ENCODE data around the gene SUDS3. TPM values are rescaled to one million over a fixed set of nuclear protein-coding genes. Genes with fewer than 3 reads are reported as not detected.

The SUDS3 gene
- total RNA-seq, 1 experiment from 2014 or later, result 62.8 TPM

GRCh38 chr12:118336123-118336522 lies 40.2 kb upstream of the SUDS3 start:
- TF ChIP-seq CTCF (conservative IDR thresholded peaks at IDR 0.05; ENCODE audit: low read depth, low read length) (no peak), EZH2 (IDR thresholded peaks at IDR 0.05; ENCODE audit: low read length, unreplicated experiment) (no peak), EZH2phosphoT487 (IDR thresholded peaks at IDR 0.05; ENCODE audit: borderline replicate concordance, low read length) (no peak)
- no peaks in the 10 kb centered on the region for H3K36me3 ChIP-seq (ENCODE audit: low read depth, low read length)
- intact Hi-C loops (cut with micrococcal nuclease), result loop anchor here (2.0 kb wide), 1 partner anchor 29 kb away; no protein-coding TSS in a partner anchor
- H3K9me3 ChIP-seq (ENCODE audit: low read length), result no peaks in the 10 kb centered on the region
- CTCF ChIA-PET, result no interaction called here
- POLR2A ChIA-PET (ENCODE audit: unreplicated experiment), result no interaction called here
- no peaks in the 10 kb centered on the region for H3K27me3 ChIP-seq (ENCODE audit: low read length)
- H3K4me3 ChIP-seq (ENCODE audit: low read length), result 0 out of 2 replicates have a peak overlapping the region, but pooled peaks have one; percentile 1
- H3K4me2 ChIP-seq (ENCODE audit: low read length), result peak overlapping the region; percentile 76
- peaks cover 34% of the 10 kb centered on the region for H3K4me1 ChIP-seq (ENCODE audit: insufficient read depth, low read length)
- H3F3A ChIP-seq (ENCODE audit: low read length, unreplicated experiment), result peaks cover 6% of the 10 kb centered on the region
- no peak overlapping the region for H3K9ac ChIP-seq (ENCODE audit: low read length)
- BruUV-seq (replicated peaks), result no TSS peak
- H3K79me2 ChIP-seq (ENCODE audit: low read length), result peaks cover 8% of the 10 kb centered on the region
- ATAC-seq (peak; percentile 74), DNase-seq (peak; percentile 68)
- no peak overlapping the region for H2AFZ ChIP-seq (ENCODE audit: low read length)
- no peaks in the 10 kb centered on the region for H3K9me2 ChIP-seq (replicated peaks; ENCODE audit: low read length)
- peak overlapping the region; percentile 29 for H3K27ac ChIP-seq (ENCODE audit: low read length)
- no peaks in the 10 kb centered on the region for H4K20me1 ChIP-seq (ENCODE audit: low read length)

GRCh38 chr12:118337194-118337838 lies 39.0 kb upstream of the SUDS3 start:
- Histone ChIP-seq H2AFZ (ENCODE audit: low read length) (no peak overlapping the region), H3K27me3 (ENCODE audit: low read length) (no peaks in the 10 kb centered on the region), H3K9me3 (ENCODE audit: low read length) (no peaks in the 10 kb centered on the region), H3K4me2 (ENCODE audit: low read length) (peak overlapping the region; percentile 76), H3K9me2 (replicated peaks; ENCODE audit: low read length) (no peaks in the 10 kb centered on the region), H3K9ac (ENCODE audit: low read length) (no peak overlapping the region), H3K79me2 (ENCODE audit: low read length) (peaks cover 8% of the 10 kb centered on the region), H4K20me1 (ENCODE audit: low read length) (no peaks in the 10 kb centered on the region), H3K4me1 (ENCODE audit: insufficient read depth, low read length) (peaks cover 34% of the 10 kb centered on the region), H3K27ac (ENCODE audit: low read length) (peak overlapping the region; percentile 29), H3K4me3 (ENCODE audit: low read length) (no peak overlapping the region), H3F3A (ENCODE audit: low read length, unreplicated experiment) (peaks cover 6% of the 10 kb centered on the region), H3K36me3 (ENCODE audit: low read depth, low read length) (no peaks in the 10 kb centered on the region)
- peak; percentile 37 for ATAC-seq
- POLR2A ChIA-PET (ENCODE audit: unreplicated experiment), result no interaction called here
- BruUV-seq (replicated peaks), result no TSS peak
- DNase-seq, result peak; percentile 67
- TF ChIP-seq EZH2phosphoT487 (IDR thresholded peaks at IDR 0.05; ENCODE audit: borderline replicate concordance, low read length), result no peak
- TF ChIP-seq CTCF (conservative IDR thresholded peaks at IDR 0.05; ENCODE audit: low read depth, low read length), result no peak
- CTCF ChIA-PET, result no interaction called here
- intact Hi-C loops (cut with micrococcal nuclease), result loop anchor here (2.0 kb wide), 1 partner anchor 31 kb away; no protein-coding TSS in a partner anchor

GRCh38 chr12:118342090-118342489 lies 34.3 kb upstream of the SUDS3 start:
- ChIA-PET POLR2A (ENCODE audit: unreplicated experiment) (no interaction called here), CTCF (no interaction called here)
- H3K4me3 ChIP-seq (ENCODE audit: low read length), result no peak overlapping the region
- peaks cover under 1% of the 10 kb centered on the region for H3F3A ChIP-seq (ENCODE audit: low read length, unreplicated experiment)
- no peak overlapping the region for H3K27ac ChIP-seq (ENCODE audit: low read length)
- no peaks in the 10 kb centered on the region for H3K9me3 ChIP-seq (ENCODE audit: low read length)
- no peaks in the 10 kb centered on the region for H4K20me1 ChIP-seq (ENCODE audit: low read length)
- H3K9ac ChIP-seq (ENCODE audit: low read length), result no peak overlapping the region
- no TSS peak for BruUV-seq (replicated peaks)
- no peaks in the 10 kb centered on the region for H3K9me2 ChIP-seq (replicated peaks; ENCODE audit: low read length)
- no peaks in the 10 kb centered on the region for H3K36me3 ChIP-seq (ENCODE audit: low read depth, low read length)
- TF ChIP-seq EZH2 (IDR thresholded peaks at IDR 0.05; ENCODE audit: low read length, unreplicated experiment), result no peak
- TF ChIP-seq CTCF (conservative IDR thresholded peaks at IDR 0.05; ENCODE audit: low read depth, low read length), result no peak
- TF ChIP-seq EZH2phosphoT487 (IDR thresholded peaks at IDR 0.05; ENCODE audit: borderline replicate concordance, low read length), result no peak
- intact Hi-C loops (cut with micrococcal nuclease), result no loop called here
- H3K27me3 ChIP-seq (ENCODE audit: low read length), result no peaks in the 10 kb centered on the region
- H3K4me2 ChIP-seq (ENCODE audit: low read length), result no peak overlapping the region
- peaks cover 6% of the 10 kb centered on the region for H3K4me1 ChIP-seq (ENCODE audit: insufficient read depth, low read length)
- DNase-seq (no peak), ATAC-seq (peak; percentile 14; the same call in 1 of the 2 replicates)
- no peaks in the 10 kb centered on the region for H3K79me2 ChIP-seq (ENCODE audit: low read length)
- H2AFZ ChIP-seq (ENCODE audit: low read length), result no peak overlapping the region
